ENCODE data around the gene COQ2. TPM values are rescaled to one million over a fixed set of nuclear protein-coding genes. Genes with fewer than 3 reads are reported as not detected.

COQ2 gene
- total RNA-seq, 1 experiment from 2014 or later, result 27.8 TPM

DNA sequence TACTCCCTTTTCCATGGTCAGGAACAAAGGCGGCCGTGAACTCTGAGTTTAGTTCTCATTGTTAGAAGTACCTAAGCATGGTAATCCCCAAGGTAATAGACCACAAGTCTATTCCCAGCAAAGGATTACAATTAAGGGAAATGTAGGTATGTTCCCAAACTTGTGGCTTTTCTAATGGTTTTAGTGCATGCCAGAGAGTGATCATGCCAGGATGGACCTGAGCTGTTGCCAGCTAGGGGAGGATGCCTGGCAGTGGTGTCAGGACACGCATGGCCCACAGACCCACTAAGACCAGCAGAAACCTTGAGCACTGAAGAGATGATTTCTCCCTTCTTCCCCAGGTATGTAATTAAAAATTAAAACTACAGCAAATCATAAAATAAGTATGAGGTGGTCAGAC lies 60.8 kb downstream of the COQ2 start:
- CTCF ChIA-PET, result interaction anchor here (1.4 kb wide), 1 partner anchor 10 kb away, joined by 3 read pairs; no protein-coding TSS in a partner anchor
- DNase-seq (ENCODE audit: unreplicated experiment), result no peak
- no peak overlapping the region for H3K27ac Mint-ChIP-seq (ENCODE audit: low read depth, unreplicated experiment)
- POLR2A ChIA-PET, result no interaction called here
- intact Hi-C loops (cut with micrococcal nuclease), result no loop called here
- BruUV-seq (replicated peaks), result no TSS peak
- H3K36me3 Mint-ChIP-seq (ENCODE audit: insufficient read depth, unreplicated experiment), result no peaks in the 10 kb centered on the region
- no peak overlapping the region for H3K4me3 Mint-ChIP-seq (ENCODE audit: unreplicated experiment)
- no peaks in the 10 kb centered on the region for H3K9me3 Mint-ChIP-seq (ENCODE audit: unreplicated experiment)
- TF ChIP-seq, protein P1, sequence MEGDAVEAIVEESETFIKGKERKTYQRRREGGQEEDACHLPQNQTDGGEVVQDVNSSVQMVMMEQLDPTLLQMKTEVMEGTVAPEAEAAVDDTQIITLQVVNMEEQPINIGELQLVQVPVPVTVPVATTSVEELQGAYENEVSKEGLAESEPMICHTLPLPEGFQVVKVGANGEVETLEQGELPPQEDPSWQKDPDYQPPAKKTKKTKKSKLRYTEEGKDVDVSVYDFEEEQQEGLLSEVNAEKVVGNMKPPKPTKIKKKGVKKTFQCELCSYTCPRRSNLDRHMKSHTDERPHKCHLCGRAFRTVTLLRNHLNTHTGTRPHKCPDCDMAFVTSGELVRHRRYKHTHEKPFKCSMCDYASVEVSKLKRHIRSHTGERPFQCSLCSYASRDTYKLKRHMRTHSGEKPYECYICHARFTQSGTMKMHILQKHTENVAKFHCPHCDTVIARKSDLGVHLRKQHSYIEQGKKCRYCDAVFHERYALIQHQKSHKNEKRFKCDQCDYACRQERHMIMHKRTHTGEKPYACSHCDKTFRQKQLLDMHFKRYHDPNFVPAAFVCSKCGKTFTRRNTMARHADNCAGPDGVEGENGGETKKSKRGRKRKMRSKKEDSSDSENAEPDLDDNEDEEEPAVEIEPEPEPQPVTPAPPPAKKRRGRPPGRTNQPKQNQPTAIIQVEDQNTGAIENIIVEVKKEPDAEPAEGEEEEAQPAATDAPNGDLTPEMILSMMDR (IDR thresholded peaks at IDR 0.05; ENCODE audit: unreplicated experiment), result no peak
- H3K4me1 Mint-ChIP-seq (ENCODE audit: insufficient read depth, unreplicated experiment), result peaks cover 12% of the 10 kb centered on the region
- H3K27me3 Mint-ChIP-seq (ENCODE audit: insufficient read depth, unreplicated experiment), result no peaks in the 10 kb centered on the region

DNA sequence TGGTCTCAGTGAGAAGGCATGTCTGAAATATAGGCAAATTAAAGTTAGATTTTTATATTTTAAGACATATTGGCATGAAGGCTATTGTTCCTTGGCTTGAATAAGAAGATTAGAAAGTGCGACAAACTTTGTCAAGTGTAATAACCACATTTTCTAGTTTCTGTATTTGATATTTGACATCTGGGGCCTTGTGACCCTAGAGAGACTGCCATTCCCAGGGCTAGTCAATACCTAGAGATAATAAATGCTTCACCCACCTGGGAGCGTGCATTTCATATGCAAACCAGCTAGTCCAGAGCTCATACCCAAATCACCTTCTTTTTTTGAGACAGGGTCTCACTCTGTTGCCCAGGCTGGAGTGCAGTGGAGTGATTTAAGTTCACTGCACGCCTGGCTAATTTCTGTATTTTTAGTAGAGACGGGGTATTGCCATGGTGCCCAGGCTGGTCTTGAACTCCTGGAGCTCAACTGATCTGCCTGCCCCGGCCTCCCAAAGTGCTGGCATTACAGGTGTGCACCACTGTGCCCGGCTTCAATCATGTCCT lies 62.6 kb downstream of the COQ2 start:
- no peaks in the 10 kb centered on the region for H3K9me3 Mint-ChIP-seq (ENCODE audit: unreplicated experiment)
- H3K4me1 Mint-ChIP-seq (ENCODE audit: insufficient read depth, unreplicated experiment), result peaks cover 26% of the 10 kb centered on the region
- CTCF ChIA-PET, result no interaction called here
- POLR2A ChIA-PET, result no interaction called here
- H3K27me3 Mint-ChIP-seq (ENCODE audit: insufficient read depth, unreplicated experiment), result no peaks in the 10 kb centered on the region
- intact Hi-C loops (cut with micrococcal nuclease), result no loop called here
- BruUV-seq (replicated peaks), result no TSS peak
- H3K36me3 Mint-ChIP-seq (ENCODE audit: insufficient read depth, unreplicated experiment), result no peaks in the 10 kb centered on the region
- no peak overlapping the region for H3K4me3 Mint-ChIP-seq (ENCODE audit: unreplicated experiment)
- H3K27ac Mint-ChIP-seq (ENCODE audit: low read depth, unreplicated experiment), result peak overlapping the region; percentile 46
- TF ChIP-seq, protein P1 (IDR thresholded peaks at IDR 0.05; ENCODE audit: unreplicated experiment), result no peak
- no peak for DNase-seq (ENCODE audit: unreplicated experiment)

GRCh38 chr4:83219344-83220331 lies 65.0 kb downstream of the COQ2 start:
- no peaks in the 10 kb centered on the region for H3K36me3 Mint-ChIP-seq (ENCODE audit: insufficient read depth, unreplicated experiment)
- H3K27ac Mint-ChIP-seq (ENCODE audit: low read depth, unreplicated experiment), result peak overlapping the region; percentile 93
- H3K27me3 Mint-ChIP-seq (ENCODE audit: insufficient read depth, unreplicated experiment), result no peaks in the 10 kb centered on the region
- BruUV-seq (replicated peaks), result TSS peak; percentile 51
- ChIA-PET POLR2A (interaction anchor here (0.7 to 2.7 kb wide), 10 partner anchors 9 to 208 kb away, joined by 3 to 10 read pairs (median 4); partner anchors contain the start of genes COPS4, COQ2 and PLAC8), CTCF (interaction anchor here (0.9 to 2.0 kb wide), 3 partner anchors 40 to 61 kb away, joined by 3 to 7 read pairs (median 4); no protein-coding TSS in a partner anchor)
- H3K4me1 Mint-ChIP-seq (ENCODE audit: insufficient read depth, unreplicated experiment), result peaks cover 26% of the 10 kb centered on the region
- H3K9me3 Mint-ChIP-seq (ENCODE audit: unreplicated experiment), result no peaks in the 10 kb centered on the region
- H3K4me3 Mint-ChIP-seq (ENCODE audit: unreplicated experiment), result peak overlapping the region; percentile 71
- TF ChIP-seq, protein P1 (IDR thresholded peaks at IDR 0.05; ENCODE audit: unreplicated experiment), result no peak
- DNase-seq (ENCODE audit: unreplicated experiment), result peak; percentile 51
- intact Hi-C loops (cut with micrococcal nuclease), result no loop called here
